GM12891 (cell line): ENCODE results near the gene PXMP2.

Source experiments
- POLR2A ChIP-seq: IDR thresholded peaks from 2 replicates; pipeline ENCODE4 v1.6.1; 2011; ENCODE audit warnings: low read depth, low read length, control low read depth
- POLR2AphosphoS5 ChIP-seq: IDR thresholded peaks from 2 replicates; pipeline ENCODE4 v1.6.1; 2011; ENCODE audit warnings: low read depth, low read length, control low read depth

GRCh38 chr12:132674561-132674960 is 12.8 kb upstream of the PXMP2 start:
- no peak for TF ChIP-seq POLR2AphosphoS5
- no peak for TF ChIP-seq POLR2A
